Measurements from ENCODE around the gene HOXA2. TPM values are rescaled to one million over a fixed set of nuclear protein-coding genes. Genes with fewer than 3 reads are reported as not detected.

Gene HOXA2
- polyA plus RNA-seq, 1 donor from 2014 or later: not detected

DNA sequence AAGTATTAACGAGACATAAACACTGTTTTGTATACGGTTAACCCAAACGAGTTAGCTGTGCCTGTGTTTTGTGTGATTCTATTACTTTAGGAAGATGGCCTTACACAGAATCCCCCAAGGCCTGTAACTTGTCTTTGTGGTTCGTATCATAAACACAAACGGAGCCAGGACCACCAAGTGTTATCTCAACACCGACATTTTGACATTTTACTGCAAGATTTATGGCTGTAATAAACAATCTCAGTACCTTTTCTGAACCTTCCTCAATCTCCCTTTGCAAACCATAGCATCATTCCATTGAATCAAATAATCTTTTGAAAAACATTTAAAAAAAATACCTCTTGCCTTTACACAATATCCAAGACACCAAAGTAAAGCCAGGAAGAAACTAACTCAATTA is 30.5 kb upstream of the HOXA2 start:
- Mint-ChIP-seq H3K36me3 (no peaks in the 10 kb centered on the region), H3K27ac (no peak overlapping the region), H3K9me3 (no peaks in the 10 kb centered on the region), H3K4me3 (no peak overlapping the region), H3K4me1 (peaks cover 2 to 5% (median 4%) of the 10 kb centered on the region in 3 donors), H3K27me3 (peaks cover 33% of the 10 kb centered on the region)

DNA sequence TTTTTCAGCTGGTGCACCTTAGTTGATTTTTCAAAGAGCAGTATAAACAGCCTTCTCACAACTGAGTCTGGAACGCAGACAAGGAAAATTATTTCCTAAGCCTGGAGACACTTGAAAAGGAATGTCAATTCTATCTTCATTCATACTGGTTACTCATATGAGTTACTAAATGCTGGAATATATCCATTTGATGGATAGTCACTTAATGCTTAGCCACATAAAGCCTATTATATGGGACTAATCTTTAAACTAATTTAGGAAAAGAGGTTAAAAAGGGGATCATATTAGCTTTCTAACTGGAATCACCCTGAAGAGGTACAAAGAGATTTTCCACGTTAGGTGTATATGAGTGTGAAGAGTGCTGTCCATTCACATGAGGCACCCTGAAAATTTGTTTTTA is 29.7 kb upstream of the HOXA2 start:
- peak overlapping the region in 1 of 3 donors; percentile 86 for H3K27ac Mint-ChIP-seq
- H3K4me3 Mint-ChIP-seq: peak overlapping the region in 1 of 4 donors; percentile 75
- no peaks in the 10 kb centered on the region for H3K9me3 Mint-ChIP-seq
- H3K36me3 Mint-ChIP-seq: no peaks in the 10 kb centered on the region
- H3K27me3 Mint-ChIP-seq: peaks cover 33% of the 10 kb centered on the region
- H3K4me1 Mint-ChIP-seq: peaks cover 2 to 5% (median 4%) of the 10 kb centered on the region in 3 donors

DNA sequence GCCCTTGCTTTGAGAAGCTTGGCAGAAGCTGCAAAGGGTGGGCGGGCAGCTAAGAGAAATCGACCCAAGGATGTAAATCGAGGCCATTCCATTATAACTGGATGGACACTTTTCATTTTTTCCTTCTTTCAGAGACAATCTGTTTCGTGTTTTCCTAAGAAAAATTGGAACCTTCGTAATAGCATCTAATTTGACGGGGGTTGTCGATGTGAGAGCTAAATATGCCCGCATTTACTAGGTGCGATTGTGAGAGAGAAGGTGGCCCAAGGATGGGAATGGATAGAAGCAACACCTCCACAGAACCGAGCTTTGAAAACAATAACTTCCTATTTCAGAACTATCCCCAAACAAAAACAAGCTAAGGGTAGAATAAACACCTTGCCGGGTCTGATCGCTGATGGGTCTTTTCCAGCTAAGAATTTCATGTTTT is 28.9 kb upstream of the HOXA2 start:
- Mint-ChIP-seq H3K36me3 (no peaks in the 10 kb centered on the region), H3K27ac (peak overlapping the region in 2 of 3 donors; percentile 68 to 86), H3K9me3 (no peaks in the 10 kb centered on the region), H3K27me3 (peaks cover 33% of the 10 kb centered on the region), H3K4me3 (peak overlapping the region; percentile 75 to 87 (median 76)), H3K4me1 (peaks cover 2 to 5% (median 4%) of the 10 kb centered on the region in 3 donors)

DNA sequence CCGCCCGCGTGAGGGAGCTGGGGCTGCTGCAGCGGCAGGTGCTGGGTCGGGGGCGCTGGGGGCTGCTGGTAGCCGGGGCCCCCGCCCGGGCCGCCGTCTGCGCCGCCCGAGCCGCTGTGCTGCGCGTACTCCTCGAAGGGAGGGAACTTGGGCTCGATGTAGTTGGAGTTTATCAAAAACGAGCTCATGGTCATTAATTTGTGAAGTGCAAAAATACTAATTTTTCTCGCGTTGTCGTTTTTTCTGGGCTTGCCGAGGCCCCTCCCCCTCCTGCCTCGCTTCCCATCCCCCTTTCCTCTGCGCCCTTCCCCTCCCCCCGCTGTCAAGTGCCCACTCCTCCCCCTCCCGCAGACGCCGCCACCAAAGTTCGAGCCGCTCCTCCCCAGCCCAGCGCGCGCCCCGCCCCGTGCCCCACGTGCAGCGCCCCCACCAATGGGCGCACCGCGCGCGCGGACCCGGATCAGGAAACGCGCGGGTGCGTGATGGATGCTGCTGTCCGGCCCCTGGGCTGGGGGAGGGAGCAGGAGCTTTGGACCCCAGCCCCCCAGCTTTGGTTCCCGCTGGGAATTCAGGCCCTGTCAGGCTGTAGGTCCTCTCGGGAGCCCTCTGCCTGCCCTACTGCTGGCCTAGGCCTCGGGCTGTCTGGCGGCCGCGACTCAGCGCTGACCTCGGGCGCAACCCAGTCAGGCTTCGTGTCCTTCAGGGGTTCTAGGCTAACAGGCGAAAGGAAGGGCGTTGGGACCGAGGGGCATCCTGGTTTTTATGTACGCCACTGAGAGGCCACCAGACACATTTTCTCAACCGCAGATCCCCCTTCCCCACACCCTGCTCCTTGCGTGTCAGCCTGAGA is 28.3 kb upstream of the HOXA2 start, which contains the start of gene HOXA4:
Gene HOXA4, minus strand, starts transcription at position 218 of the 850 bp plus-strand sequence. Its CDS starts 24 bp downstream, at position 194.
- H3K27me3 Mint-ChIP-seq: peaks cover 28% of the 10 kb centered on the region
- H3K36me3 Mint-ChIP-seq: no peaks in the 10 kb centered on the region
- H3K27ac Mint-ChIP-seq: peak within 1 kb of the TSS in 2 of 3 donors; percentile 68 to 86
- H3K9me3 Mint-ChIP-seq: no peaks in the 10 kb centered on the region
- peaks cover 2 to 5% (median 4%) of the 10 kb centered on the region in 3 donors for H3K4me1 Mint-ChIP-seq
- peak within 1 kb of the TSS; percentile 75 to 87 (median 76) for H3K4me3 Mint-ChIP-seq

DNA sequence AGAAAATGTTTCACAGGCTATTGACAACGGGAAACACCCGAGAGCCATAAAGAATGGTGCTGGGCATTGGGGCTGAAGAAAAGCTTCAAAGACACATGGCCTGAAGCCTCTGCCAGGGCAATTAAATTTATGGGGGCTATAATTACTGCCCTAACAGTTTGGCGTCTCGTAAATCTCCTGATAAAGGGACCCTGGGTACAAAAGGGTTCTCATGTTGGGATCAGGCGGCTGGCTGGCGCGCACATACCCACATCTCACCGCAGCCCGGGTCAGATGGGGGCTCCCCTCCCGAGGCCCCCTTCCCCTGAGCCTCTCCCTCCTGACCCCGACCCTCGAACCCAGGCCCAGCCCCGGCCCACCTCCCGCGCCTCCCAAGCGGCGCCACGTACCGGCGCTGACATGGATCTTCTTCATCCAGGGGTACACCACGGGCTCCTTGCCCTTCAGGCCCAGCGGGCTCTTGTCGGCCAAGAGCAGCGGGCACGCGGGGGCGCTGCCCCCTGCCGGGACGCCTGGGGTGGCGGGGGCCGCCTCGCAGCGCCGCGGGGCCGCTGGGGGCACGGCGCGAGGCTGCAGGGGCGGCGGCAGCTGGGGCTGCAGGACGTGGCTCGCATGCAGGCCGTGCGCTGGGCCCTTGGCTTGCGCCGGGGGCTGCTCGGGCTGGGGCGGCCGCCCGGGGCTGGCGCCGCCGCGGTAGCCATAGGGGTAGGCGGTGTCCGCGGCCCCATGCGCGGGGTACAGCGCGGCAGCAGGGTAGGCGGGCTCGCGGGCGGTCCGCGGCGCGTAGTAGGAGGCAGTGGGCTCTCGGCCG is 27.5 kb upstream of the HOXA2 start:
- H3K4me3 Mint-ChIP-seq: peak overlapping the region; percentile 24 to 45 (median 38)
- H3K27me3 Mint-ChIP-seq: peaks cover 24% of the 10 kb centered on the region

DNA sequence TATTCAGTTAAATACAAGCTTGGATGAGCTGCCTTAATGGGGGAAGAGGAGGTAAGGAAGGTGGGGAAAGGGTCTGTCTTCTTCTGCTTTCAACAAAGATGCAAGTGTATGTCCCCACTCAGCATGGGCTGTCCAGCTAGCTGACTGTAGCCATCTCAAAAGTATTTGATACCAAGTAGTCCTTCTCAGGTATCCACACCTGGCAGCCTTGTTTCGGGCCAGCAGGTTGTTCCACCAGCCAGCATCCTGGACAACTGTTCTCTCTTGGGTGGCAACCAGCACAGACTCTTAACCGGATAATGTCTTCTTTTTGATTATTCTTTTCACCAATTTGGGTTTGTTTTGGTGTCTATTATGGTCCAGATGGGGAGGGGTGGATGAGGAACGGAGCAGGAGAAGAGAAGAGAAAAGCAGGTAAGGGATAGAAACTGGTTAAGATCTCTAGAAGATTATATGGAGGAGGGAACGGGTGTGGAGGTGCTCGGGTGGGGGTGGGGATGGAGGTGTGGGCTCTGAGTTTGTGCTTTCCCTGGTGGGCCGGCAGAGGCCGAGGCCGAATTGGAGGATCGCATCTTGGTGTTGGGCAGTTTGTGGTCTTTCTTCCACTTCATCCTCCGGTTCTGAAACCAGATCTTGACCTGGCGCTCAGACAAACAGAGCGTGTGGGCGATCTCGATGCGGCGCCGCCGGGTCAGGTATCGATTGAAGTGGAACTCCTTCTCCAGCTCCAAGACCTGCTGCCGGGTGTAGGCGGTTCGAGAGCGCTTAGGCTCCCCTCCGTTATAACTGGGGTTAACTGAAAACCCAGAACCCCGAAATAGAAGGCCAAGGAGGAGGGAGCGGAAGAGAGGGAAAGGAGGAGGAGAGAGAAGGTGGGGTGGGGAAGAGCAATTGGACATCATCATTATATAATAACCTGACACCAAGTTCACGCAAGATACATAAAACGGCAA is 26.6 kb upstream of the HOXA2 start:
- no peaks in the 10 kb centered on the region for H3K36me3 Mint-ChIP-seq
- peaks cover 23% of the 10 kb centered on the region for H3K27me3 Mint-ChIP-seq
- H3K27ac Mint-ChIP-seq: peak overlapping the region in 1 of 3 donors; percentile 56
- no peaks in the 10 kb centered on the region for H3K9me3 Mint-ChIP-seq
- H3K4me1 Mint-ChIP-seq: peaks cover 0 to 4% (median 2%) of the 10 kb centered on the region in 3 donors
- peak overlapping the region in 3 of 4 donors; percentile 35 to 72 (median 45) for H3K4me3 Mint-ChIP-seq

More for the DNA sequence above, 27.5 kb upstream of the HOXA2 start:
- H3K36me3 Mint-ChIP-seq: no peaks in the 10 kb centered on the region
- peak overlapping the region in 1 of 3 donors; percentile 56 for H3K27ac Mint-ChIP-seq
- peaks cover 1 to 4% (median 2%) of the 10 kb centered on the region in 3 donors for H3K4me1 Mint-ChIP-seq
- H3K9me3 Mint-ChIP-seq: no peaks in the 10 kb centered on the region

DNA sequence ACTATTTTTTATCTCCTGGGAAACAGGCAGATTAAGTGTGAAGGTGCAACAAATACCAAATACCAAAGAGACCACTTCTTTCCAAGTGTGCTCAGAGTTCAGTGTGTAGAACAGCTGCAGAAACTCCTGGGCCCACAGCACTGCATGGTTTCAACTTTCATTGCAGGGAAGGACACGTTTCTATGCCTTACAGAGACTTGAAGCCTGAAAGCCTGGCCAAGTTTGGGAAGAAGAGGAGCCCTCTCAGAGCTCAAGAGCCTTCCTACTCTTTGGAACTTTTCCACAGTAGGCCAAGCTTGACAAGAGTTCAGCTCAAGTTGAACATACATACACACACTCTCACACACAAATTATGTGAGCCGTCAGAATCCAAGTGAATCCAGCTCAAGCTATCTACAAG is 25.6 kb upstream of the HOXA2 start:
- Mint-ChIP-seq H3K36me3 (no peaks in the 10 kb centered on the region), H3K27me3 (peaks cover 19% of the 10 kb centered on the region), H3K27ac (peak overlapping the region in 1 of 3 donors; percentile 6), H3K4me1 (peaks cover 0 to 4% (median 2%) of the 10 kb centered on the region in 3 donors), H3K9me3 (no peaks in the 10 kb centered on the region), H3K4me3 (peak overlapping the region in 1 of 4 donors; percentile 45)

DNA sequence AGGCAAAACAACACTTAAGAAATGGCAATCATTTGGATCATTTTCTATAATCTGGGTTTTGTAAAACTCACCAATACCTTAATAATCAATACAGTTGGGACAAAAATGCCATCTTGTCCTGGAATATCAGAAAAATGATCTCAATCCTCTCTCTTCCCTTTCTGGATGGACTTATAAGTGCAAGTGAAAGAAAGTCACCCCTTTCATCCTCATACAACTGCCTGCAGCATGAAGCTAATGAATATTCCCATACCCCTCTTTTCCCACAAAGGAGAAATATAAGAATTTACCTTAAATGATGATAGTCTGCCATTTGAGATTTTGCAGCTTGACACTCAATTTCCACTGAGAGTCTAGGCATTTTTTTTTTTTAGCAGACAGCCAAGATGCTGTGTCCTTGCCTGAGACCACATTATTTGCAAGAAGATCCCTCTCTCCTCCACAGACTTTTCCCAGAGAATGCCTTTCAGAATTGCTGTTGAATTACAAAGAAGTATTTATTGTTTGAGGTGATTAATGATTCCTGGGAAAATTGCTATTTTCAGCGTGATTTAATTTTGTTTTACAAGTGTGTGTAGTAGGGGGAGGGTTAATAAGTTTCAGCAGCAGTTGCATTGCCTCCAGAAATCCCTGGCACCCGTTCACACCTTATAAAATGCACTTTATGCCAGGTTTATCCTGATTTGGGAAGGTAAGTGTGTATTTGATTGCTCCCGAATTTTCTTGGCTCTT is 24.3 kb upstream of the HOXA2 start:
- H3K4me3 Mint-ChIP-seq: peak overlapping the region in 1 of 4 donors; percentile 76
- H3K4me1 Mint-ChIP-seq: peaks cover 0 to 4% (median 2%) of the 10 kb centered on the region in 3 donors
- peaks cover 13% of the 10 kb centered on the region for H3K27me3 Mint-ChIP-seq
- H3K9me3 Mint-ChIP-seq: no peaks in the 10 kb centered on the region
- H3K36me3 Mint-ChIP-seq: peaks cover under 1% of the 10 kb centered on the region
- peak overlapping the region in 1 of 3 donors; percentile 14 for H3K27ac Mint-ChIP-seq

DNA sequence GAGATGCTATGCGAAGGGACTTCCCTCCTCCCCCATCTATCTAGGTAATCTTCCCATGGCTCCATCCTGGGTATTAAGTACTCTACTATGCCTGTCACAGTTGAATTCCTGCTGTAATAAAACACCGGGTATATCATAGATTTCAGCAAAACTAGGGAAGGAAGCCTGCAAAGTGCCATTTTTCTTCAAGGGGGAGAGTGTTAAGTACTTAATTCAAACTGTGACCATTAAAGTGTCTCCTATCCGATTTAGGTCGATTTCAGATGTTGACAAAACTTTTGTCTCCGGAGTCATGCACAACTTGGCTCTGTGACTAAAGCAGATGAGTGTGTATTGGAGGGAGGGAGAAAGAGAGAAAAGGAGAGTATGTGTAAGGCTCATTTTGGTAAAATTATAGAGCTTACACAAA is 23.5 kb upstream of the HOXA2 start:
- Mint-ChIP-seq H3K36me3 (peaks cover 2% of the 10 kb centered on the region), H3K27me3 (peaks cover 13% of the 10 kb centered on the region), H3K4me1 (peaks cover 0 to 4% (median 0%) of the 10 kb centered on the region in 3 donors), H3K27ac (no peak overlapping the region), H3K4me3 (no peak overlapping the region), H3K9me3 (no peaks in the 10 kb centered on the region)

DNA sequence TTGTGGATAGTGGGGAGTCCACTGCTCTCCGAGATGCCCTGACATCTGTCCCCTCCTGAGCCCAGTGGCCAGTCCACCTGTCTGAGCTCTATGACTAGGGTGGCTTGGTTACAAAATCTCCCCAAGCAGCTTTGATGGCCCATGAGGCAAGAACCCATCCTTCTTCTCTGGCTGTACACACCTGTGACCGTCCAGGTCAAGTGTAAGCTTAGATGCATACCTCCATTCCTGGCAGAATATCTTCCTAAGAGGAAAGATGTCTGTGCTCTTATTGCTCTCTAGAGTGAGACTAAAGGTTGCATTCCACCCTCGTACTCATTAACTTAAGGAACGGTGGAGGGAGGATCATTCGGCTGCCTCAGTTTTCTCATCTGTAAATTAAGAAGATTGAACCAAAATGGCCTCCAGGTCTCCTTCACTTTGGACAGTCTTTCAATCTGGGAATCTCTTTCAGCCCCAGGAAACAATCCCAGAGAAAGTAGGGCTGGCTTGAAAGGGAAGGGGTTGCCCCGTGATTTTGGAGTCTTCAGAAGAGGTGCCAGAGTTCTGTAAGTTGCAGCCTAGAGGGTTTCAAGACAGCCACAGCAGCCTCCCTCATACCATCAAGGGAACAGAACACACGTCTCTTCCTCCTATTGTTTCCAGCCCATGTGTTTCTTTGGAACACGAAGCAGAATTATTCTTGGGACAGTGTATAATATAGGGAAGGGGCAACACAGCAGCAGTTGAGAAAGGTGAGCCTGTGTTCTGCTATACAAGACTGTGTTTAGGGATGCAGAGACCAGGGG is 22.6 kb upstream of the HOXA2 start:
- no peaks in the 10 kb centered on the region for H3K9me3 Mint-ChIP-seq
- peaks cover 0 to 4% (median 0%) of the 10 kb centered on the region in 3 donors for H3K4me1 Mint-ChIP-seq
- peaks cover 13% of the 10 kb centered on the region for H3K27me3 Mint-ChIP-seq
- peaks cover 2% of the 10 kb centered on the region for H3K36me3 Mint-ChIP-seq
- no peak overlapping the region for H3K4me3 Mint-ChIP-seq
- H3K27ac Mint-ChIP-seq: no peak overlapping the region

DNA sequence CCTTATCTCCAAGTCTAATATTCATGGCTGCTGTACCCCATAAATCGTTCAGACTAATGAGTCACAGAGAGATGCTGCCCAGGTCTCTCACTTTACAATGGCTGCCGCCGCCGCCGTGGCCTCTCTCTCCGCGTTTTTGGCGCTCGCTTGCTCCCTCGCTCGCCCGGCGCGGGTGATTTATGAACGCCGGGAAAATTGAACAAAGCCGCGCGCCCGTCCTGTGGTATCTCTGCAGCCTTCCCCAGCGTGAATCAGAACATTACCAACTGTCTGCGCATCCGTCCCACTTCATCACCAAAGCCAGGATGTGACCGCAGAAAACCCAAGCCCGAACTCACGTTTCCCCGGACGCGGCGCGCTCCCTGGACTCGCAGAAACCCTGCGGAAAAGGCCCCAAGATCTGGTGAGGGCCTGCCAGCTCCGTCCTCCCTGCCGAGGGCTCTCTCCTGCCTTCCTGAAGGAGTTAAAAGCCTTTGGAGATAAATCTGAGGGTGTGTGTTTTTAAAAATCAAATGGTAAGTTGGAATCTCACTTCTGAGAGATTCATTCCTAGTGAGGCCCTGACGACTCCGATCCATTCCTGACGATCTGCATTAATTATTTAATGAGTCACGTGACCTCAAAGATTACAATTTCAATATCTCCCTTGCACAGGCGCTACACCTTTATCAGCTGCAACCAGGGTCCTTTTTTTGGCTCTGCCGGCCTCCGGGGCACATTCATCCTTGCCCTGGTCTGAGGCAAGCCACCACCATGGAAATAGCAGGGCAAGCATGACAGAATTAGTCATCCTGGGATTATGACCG is 21.8 kb upstream of the HOXA2 start:
- Mint-ChIP-seq H3K4me1 (peaks cover 0 to 4% (median 0%) of the 10 kb centered on the region in 3 donors), H3K4me3 (no peak overlapping the region), H3K9me3 (no peaks in the 10 kb centered on the region), H3K36me3 (peaks cover 2% of the 10 kb centered on the region), H3K27me3 (peaks cover 13% of the 10 kb centered on the region), H3K27ac (no peak overlapping the region)

DNA sequence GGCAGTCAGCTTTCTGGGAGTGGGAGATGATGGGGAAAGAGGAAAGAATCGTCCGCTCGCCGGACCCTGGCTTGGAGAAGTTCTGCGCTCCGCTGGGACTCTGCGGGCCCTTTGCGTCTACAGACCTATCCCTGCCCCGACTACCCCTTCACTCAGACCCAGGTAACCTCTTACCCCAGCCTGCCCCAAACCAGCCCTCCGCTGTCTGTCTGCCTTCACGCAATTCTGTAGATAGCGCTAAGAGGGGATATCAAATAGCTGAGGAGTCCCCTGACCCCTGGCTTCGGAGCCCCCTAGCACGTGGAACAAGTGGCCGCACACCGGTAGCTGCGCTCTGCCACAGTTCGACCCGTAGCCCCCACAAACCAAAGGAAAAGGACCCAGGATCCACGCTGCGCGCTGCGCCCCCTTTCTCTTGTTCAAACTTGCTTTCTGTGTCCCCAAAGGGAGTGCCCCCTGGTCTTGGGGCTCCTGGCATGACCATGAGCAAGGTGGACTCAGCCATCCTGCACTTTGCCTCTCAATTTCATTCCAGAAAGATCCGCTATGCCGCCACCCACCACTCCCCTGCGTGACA is 21.1 kb upstream of the HOXA2 start:
- H3K4me3 Mint-ChIP-seq: no peak overlapping the region
- no peaks in the 10 kb centered on the region for H3K4me1 Mint-ChIP-seq
- no peaks in the 10 kb centered on the region for H3K9me3 Mint-ChIP-seq
- H3K36me3 Mint-ChIP-seq: peaks cover 2% of the 10 kb centered on the region
- H3K27ac Mint-ChIP-seq: no peak overlapping the region
- peaks cover 13% of the 10 kb centered on the region for H3K27me3 Mint-ChIP-seq
